ENCODE results near the gene RAPGEF2. TPM values are rescaled to one million over a fixed set of nuclear protein-coding genes. Genes with fewer than 3 reads are reported as not detected.

Gene RAPGEF2
- total and polyA plus RNA-seq, 2 experiments from 2014 or later = 10.2 to 63.1 TPM

- H3K27ac ChIP-seq (ENCODE audit: low read depth) = peak overlapping the region; percentile 45; the same call in 1 of the 2 replicates
- no peak for TF ChIP-seq POLR2AphosphoS5 (IDR thresholded peaks at IDR 0.05; ENCODE audit: low read depth)
- TF ChIP-seq ZNF331 (CRISPR knock-in tag; IDR thresholded peaks at IDR 0.05; ENCODE audit: low read depth) = no peak
- TF ChIP-seq CTCF (conservative IDR thresholded peaks at IDR 0.05; ENCODE audit: low read depth in 2 of 2) = no peak
- no peak for TF ChIP-seq ETS1 (IDR thresholded peaks at IDR 0.05)
- TF ChIP-seq ZNF462 (CRISPR knock-in tag; IDR thresholded peaks at IDR 0.05) = no peak
- no peak for TF ChIP-seq JUNB (IDR thresholded peaks at IDR 0.05; ENCODE audit: unreplicated experiment)
- no peak for TF ChIP-seq ZNF114 (CRISPR knock-in tag; IDR thresholded peaks at IDR 0.05)
- TF ChIP-seq CREB1 (CRISPR knock-in tag; IDR thresholded peaks at IDR 0.05; ENCODE audit: low read depth) = no peak
- no peak for TF ChIP-seq REST (IDR thresholded peaks at IDR 0.05; ENCODE audit: unreplicated experiment)
- no peak for TF ChIP-seq STAT1 (IDR thresholded peaks at IDR 0.05; ENCODE audit: unreplicated experiment)
- no peak for TF ChIP-seq EZH2 (IDR thresholded peaks at IDR 0.05; ENCODE audit: low read depth, unreplicated experiment)
- TF ChIP-seq EZH2phosphoT487 (IDR thresholded peaks at IDR 0.05; ENCODE audit: unreplicated experiment) = no peak
- no peak for TF ChIP-seq NANOG (IDR thresholded peaks at IDR 0.05; ENCODE audit: borderline replicate concordance)
- H3K4me3 ChIP-seq = peak overlapping the region; percentile 66
- DNase-seq (ENCODE audit: low spot score) (peak; percentile 41), ATAC-seq (no peak; the same call in 2 of the 3 replicates)
- peaks cover 37% of the 10 kb centered on the region for H3K4me1 ChIP-seq (ENCODE audit: insufficient read depth)
- H3K4me3 Mint-ChIP-seq = peak overlapping the region; percentile 63; the same call in 2 of the 3 replicates
- peaks cover 15% of the 10 kb centered on the region for H4K20me1 ChIP-seq (replicated peaks; ENCODE audit: insufficient read depth)
- H3K9me2 ChIP-seq (ENCODE audit: insufficient read depth) = no peaks in the 10 kb centered on the region
- H3F3A ChIP-seq (replicated peaks; ENCODE audit: low read depth) = no peaks in the 10 kb centered on the region
- no peak overlapping the region for H3K27ac Mint-ChIP-seq
- no peak overlapping the region for H2AFZ ChIP-seq
- H3K36me3 Mint-ChIP-seq (ENCODE audit: low read depth) = no peaks in the 10 kb centered on the region
- peaks cover 11% of the 10 kb centered on the region for H3K27me3 Mint-ChIP-seq (ENCODE audit: insufficient read depth, low read depth, poor library complexity)
- H3K79me2 ChIP-seq (replicated peaks; ENCODE audit: insufficient read depth) = peaks cover 44% of the 10 kb centered on the region
- peaks cover 38% of the 10 kb centered on the region for H3K4me1 Mint-ChIP-seq
- peaks cover 15% of the 10 kb centered on the region for H3K27me3 ChIP-seq (ENCODE audit: insufficient read depth)
- H3K36me3 ChIP-seq (ENCODE audit: insufficient read depth) = no peaks in the 10 kb centered on the region
- H3K9me3 Mint-ChIP-seq = no peaks in the 10 kb centered on the region
- peak overlapping the region; percentile 84 for H3K4me2 ChIP-seq
These were observed 608 bp downstream of the RAPGEF2 start for GRCh38 chr4:159103384-159103990.
